ENCODE data around the gene PLCH1. TPM values are rescaled to one million over a fixed set of nuclear protein-coding genes. Genes with fewer than 3 reads are reported as not detected.

Gene PLCH1
- total and polyA plus RNA-seq, 2 experiments from 2014 or later: 8.1 to 25.3 TPM

DNA sequence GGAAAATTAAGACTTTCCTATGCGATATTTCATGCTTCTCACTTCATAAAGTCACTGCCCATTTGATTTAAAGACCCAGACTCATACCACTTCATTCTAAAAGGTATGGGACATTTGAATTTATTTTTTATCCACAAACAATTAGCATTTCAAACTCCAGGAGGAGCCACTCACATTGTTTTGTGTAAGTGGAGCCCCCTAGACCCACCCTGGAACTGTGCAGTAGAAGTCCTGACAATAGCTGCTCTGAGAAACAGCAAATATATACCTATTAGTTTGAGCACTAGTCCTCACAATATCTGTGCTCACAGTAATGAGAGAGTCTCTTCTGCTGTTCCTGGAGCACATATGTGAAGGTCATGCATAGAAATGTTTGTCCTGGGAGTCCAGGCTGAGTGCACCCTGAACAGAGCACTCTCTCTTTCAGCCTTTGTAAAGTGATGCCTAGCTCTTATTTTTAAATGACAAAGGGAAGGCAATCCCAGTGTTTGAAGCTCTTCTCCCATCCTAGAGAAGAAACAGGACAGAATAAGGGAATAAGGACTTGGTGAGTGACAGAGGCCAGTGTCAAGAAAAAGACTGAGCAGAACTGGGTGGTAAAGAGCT is 323.9 kb downstream of the PLCH1 start (continued):
- TF ChIP-seq, protein P1, sequence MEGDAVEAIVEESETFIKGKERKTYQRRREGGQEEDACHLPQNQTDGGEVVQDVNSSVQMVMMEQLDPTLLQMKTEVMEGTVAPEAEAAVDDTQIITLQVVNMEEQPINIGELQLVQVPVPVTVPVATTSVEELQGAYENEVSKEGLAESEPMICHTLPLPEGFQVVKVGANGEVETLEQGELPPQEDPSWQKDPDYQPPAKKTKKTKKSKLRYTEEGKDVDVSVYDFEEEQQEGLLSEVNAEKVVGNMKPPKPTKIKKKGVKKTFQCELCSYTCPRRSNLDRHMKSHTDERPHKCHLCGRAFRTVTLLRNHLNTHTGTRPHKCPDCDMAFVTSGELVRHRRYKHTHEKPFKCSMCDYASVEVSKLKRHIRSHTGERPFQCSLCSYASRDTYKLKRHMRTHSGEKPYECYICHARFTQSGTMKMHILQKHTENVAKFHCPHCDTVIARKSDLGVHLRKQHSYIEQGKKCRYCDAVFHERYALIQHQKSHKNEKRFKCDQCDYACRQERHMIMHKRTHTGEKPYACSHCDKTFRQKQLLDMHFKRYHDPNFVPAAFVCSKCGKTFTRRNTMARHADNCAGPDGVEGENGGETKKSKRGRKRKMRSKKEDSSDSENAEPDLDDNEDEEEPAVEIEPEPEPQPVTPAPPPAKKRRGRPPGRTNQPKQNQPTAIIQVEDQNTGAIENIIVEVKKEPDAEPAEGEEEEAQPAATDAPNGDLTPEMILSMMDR (conservative IDR thresholded peaks at IDR 0.05; ENCODE audit: low read depth in 2 of 2): peak; percentile 48 to 62
- TF ChIP-seq EZH2 (IDR thresholded peaks at IDR 0.05; ENCODE audit: low read depth, unreplicated experiment): no peak
- TF ChIP-seq, protein P2, sequence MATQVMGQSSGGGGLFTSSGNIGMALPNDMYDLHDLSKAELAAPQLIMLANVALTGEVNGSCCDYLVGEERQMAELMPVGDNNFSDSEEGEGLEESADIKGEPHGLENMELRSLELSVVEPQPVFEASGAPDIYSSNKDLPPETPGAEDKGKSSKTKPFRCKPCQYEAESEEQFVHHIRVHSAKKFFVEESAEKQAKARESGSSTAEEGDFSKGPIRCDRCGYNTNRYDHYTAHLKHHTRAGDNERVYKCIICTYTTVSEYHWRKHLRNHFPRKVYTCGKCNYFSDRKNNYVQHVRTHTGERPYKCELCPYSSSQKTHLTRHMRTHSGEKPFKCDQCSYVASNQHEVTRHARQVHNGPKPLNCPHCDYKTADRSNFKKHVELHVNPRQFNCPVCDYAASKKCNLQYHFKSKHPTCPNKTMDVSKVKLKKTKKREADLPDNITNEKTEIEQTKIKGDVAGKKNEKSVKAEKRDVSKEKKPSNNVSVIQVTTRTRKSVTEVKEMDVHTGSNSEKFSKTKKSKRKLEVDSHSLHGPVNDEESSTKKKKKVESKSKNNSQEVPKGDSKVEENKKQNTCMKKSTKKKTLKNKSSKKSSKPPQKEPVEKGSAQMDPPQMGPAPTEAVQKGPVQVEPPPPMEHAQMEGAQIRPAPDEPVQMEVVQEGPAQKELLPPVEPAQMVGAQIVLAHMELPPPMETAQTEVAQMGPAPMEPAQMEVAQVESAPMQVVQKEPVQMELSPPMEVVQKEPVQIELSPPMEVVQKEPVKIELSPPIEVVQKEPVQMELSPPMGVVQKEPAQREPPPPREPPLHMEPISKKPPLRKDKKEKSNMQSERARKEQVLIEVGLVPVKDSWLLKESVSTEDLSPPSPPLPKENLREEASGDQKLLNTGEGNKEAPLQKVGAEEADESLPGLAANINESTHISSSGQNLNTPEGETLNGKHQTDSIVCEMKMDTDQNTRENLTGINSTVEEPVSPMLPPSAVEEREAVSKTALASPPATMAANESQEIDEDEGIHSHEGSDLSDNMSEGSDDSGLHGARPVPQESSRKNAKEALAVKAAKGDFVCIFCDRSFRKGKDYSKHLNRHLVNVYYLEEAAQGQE (IDR thresholded peaks at IDR 0.05; ENCODE audit: unreplicated experiment): no peak

- Mint-ChIP-seq H3K4me1 (peaks cover 31% of the 10 kb centered on the region), H3K27ac (no peak overlapping the region), H3K27me3 (ENCODE audit: insufficient read depth, low read depth, poor library complexity) (no peaks in the 10 kb centered on the region), H3K36me3 (ENCODE audit: low read depth) (no peaks in the 10 kb centered on the region), H3K9me3 (peaks cover 2% of the 10 kb centered on the region; the same call in 1 of the 3 replicates), H3K4me3 (no peak overlapping the region)
- Histone ChIP-seq H3K27ac (ENCODE audit: low read depth) (no peak overlapping the region), H2AFZ (no peak overlapping the region), H3K27me3 (ENCODE audit: insufficient read depth) (no peaks in the 10 kb centered on the region), H3K36me3 (ENCODE audit: insufficient read depth) (0 out of 2 replicates have a peak, but pooled peaks cover 3% of the 10 kb centered on the region), H4K20me1 (replicated peaks; ENCODE audit: insufficient read depth) (no peaks in the 10 kb centered on the region), H3F3A (replicated peaks; ENCODE audit: low read depth) (no peaks in the 10 kb centered on the region), H3K4me1 (ENCODE audit: insufficient read depth) (peaks cover 37% of the 10 kb centered on the region), H3K4me3 (no peak overlapping the region), H3K9me2 (ENCODE audit: insufficient read depth) (peaks cover 1% of the 10 kb centered on the region), H3K4me2 (peak overlapping the region; percentile 33; the same call in 1 of the 2 replicates), H3K79me2 (replicated peaks; ENCODE audit: insufficient read depth) (no peaks in the 10 kb centered on the region)
- ATAC-seq (no peak), DNase-seq (ENCODE audit: low spot score) (no peak)
- TF ChIP-seq NANOG (IDR thresholded peaks at IDR 0.05; ENCODE audit: borderline replicate concordance): no peak
- TF ChIP-seq, protein P1 (conservative IDR thresholded peaks at IDR 0.05; ENCODE audit: low read depth in 2 of 2): no peak
- no peak for TF ChIP-seq ZNF114 (CRISPR knock-in tag; IDR thresholded peaks at IDR 0.05)
- no peak for TF ChIP-seq EZH2phosphoT487 (IDR thresholded peaks at IDR 0.05; ENCODE audit: unreplicated experiment)
- TF ChIP-seq CREB1 (CRISPR knock-in tag; IDR thresholded peaks at IDR 0.05; ENCODE audit: low read depth): no peak
- TF ChIP-seq, protein P3, sequence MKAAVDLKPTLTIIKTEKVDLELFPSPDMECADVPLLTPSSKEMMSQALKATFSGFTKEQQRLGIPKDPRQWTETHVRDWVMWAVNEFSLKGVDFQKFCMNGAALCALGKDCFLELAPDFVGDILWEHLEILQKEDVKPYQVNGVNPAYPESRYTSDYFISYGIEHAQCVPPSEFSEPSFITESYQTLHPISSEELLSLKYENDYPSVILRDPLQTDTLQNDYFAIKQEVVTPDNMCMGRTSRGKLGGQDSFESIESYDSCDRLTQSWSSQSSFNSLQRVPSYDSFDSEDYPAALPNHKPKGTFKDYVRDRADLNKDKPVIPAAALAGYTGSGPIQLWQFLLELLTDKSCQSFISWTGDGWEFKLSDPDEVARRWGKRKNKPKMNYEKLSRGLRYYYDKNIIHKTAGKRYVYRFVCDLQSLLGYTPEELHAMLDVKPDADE (IDR thresholded peaks at IDR 0.05): no peak
- no peak for TF ChIP-seq ZNF462 (CRISPR knock-in tag; IDR thresholded peaks at IDR 0.05)
These were observed 324.5 kb downstream of the PLCH1 start for GRCh38 chr3:155420406-155420805.
